Fibroblast of the aortic adventitia (primary cell): ENCODE measurements around the gene CAST. TPM values are rescaled to one million over a fixed set of nuclear protein-coding genes. Genes with fewer than 3 reads are reported as not detected.

Experiments used
- DNase-seq: peaks from one replicate; pipeline ENCODE4 v3.0.0-alpha.2; 2010; ENCODE audit warnings: low read depth
- H3K4me3 ChIP-seq: 2 replicates; pipeline ENCODE4 v1.5.1; 2011; ENCODE audit warnings: low read depth, mild to moderate bottlenecking, control low read depth, low read length, moderate library complexity
- CTCF ChIP-seq: IDR thresholded peaks from 2 replicates; pipeline ENCODE4 v1.5.1; 2011; ENCODE audit warnings: mild to moderate bottlenecking, low read length, control low read depth, inconsistent platforms; ENCODE audit not compliant: insufficient read depth
- total RNA-seq: library from RNA; depleted of rRNA; stranded (reverse); fragments of >200 nt; gene quantifications from 2 replicates; pipeline ENCODE4 v1.2.3, GENCODE V29; 2012; ENCODE audit warnings: low replicate concordance

Gene CAST
- total RNA-seq, 1 donor: 398 TPM

- no peak overlapping the region for H3K4me3 ChIP-seq
- no peak for DNase-seq
- TF ChIP-seq CTCF: no peak
Measured at GRCh38 chr5:96765043-96765442, 102.9 kb downstream of the CAST start.

- TF ChIP-seq CTCF: no peak
- no peak for DNase-seq
- H3K4me3 ChIP-seq: no peak overlapping the region
Measured at GRCh38 chr5:96768708-96769251, 106.6 kb downstream of the CAST start.

GRCh38 chr5:96771395-96771794 is 109.2 kb downstream of the CAST start:
- no peak for TF ChIP-seq CTCF
- no peak overlapping the region for H3K4me3 ChIP-seq
- DNase-seq: no peak

GRCh38 chr5:96772111-96772510 is 109.9 kb downstream of the CAST start:
- no peak for TF ChIP-seq CTCF
- DNase-seq: no peak
- H3K4me3 ChIP-seq: no peak overlapping the region

GRCh38 chr5:96772542-96772941 is 110.4 kb downstream of the CAST start:
- H3K4me3 ChIP-seq: no peak overlapping the region
- no peak for TF ChIP-seq CTCF
- DNase-seq: no peak

GRCh38 chr5:96775050-96775449 is 112.9 kb downstream of the CAST start:
- H3K4me3 ChIP-seq: no peak overlapping the region
- DNase-seq: no peak
- no peak for TF ChIP-seq CTCF

GRCh38 chr5:96775689-96776088 is 113.5 kb downstream of the CAST start:
- DNase-seq: no peak
- no peak for TF ChIP-seq CTCF
- no peak overlapping the region for H3K4me3 ChIP-seq
